HG03460 (cell line): ENCODE data around the gene MATCAP1.

Experiments
- ATAC-seq: cut with Tn5 transposase; IDR thresholded peaks from one replicate; pipeline ENCODE4 v1.9.1; 2021; ENCODE audit not compliant: unreplicated experiment

MATCAP1 gene

DNA sequence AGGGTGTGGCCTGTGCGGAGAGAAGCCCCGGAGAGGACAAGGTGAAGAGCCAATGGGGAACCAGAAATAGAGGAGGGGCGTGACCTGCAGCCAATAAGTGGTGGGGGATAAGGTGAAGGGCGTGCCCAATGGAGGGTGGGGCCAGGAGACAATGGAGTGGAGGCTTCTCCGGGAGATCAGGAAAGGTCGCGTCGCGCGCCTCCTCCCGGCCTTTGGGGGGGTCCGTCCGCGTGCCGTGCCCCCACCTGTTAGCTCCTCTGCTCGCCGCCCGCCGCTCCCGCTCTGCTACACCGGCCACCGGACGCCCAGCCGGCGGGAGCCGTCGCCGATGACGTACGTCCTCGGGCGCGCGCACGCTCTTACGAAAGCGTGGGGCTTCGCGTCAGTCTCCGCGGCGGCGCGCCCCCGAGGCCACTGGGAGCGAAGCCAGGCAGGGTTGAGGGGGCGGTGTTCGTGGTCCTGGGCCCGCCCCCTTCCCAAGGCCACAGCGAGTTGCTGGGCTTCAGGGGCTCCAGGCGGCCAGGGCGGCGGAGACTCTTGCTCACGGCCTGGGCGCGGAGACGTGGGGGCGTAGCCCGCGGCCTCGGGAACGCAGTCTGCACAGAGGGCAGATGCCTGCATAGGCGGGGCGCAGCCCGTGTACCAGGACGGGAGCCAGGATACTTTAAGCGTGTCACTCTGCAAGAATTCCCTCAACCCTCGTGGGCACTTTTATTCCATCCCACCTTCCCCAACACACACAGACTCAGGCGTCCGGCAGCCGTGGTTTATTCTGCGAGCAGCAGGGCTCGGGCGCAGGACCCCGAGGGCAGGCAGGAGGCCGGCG is at the start of gene MATCAP1:
MATCAP1 (minus strand) TSS at position 337 of the 826 bp plus-strand sequence. CDS start 3,353 bp downstream, outside the sequence.
- peak; percentile 91 for ATAC-seq

DNA sequence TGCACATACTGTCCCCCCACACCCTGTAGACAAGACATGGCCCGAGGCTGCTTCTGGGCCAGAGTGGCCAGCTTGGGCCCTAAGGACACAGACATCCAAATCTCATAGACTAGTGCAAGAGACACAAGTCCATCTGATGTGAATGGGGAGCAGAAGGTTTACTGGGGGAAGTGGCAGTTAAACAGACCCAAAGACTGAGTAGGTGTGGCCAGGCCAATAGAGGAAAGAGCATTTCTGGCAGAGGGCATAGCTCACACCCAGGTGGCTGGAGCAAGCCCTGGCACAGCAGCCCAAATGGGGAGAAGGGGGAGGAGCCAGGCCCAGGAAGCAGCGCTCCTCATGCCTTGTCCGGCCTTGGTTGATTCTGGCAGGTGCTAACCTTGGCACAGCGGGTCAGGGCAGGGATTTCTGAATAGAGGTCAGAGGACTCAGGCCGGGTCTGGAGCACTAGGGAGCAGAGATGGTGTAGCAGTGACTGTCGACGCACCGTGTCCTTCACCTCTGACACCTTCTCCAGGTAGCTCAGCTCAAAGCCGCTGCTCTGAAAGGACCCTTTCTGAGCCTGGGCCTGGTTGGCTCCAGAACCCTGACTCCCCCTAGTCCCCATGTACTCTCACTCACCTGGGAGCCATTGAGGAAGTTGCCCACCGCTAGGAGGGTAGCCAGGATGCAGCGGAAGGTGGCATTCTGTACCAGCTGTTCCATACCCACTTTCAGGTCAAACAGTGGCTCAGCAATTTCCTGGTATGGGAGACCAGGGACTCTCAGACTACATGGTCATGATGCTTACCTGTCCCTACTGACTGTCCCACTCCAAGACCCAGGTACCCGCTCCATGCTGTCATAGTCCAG is 47.3 kb upstream of the MATCAP1 start:
- ATAC-seq, result no peak

DNA sequence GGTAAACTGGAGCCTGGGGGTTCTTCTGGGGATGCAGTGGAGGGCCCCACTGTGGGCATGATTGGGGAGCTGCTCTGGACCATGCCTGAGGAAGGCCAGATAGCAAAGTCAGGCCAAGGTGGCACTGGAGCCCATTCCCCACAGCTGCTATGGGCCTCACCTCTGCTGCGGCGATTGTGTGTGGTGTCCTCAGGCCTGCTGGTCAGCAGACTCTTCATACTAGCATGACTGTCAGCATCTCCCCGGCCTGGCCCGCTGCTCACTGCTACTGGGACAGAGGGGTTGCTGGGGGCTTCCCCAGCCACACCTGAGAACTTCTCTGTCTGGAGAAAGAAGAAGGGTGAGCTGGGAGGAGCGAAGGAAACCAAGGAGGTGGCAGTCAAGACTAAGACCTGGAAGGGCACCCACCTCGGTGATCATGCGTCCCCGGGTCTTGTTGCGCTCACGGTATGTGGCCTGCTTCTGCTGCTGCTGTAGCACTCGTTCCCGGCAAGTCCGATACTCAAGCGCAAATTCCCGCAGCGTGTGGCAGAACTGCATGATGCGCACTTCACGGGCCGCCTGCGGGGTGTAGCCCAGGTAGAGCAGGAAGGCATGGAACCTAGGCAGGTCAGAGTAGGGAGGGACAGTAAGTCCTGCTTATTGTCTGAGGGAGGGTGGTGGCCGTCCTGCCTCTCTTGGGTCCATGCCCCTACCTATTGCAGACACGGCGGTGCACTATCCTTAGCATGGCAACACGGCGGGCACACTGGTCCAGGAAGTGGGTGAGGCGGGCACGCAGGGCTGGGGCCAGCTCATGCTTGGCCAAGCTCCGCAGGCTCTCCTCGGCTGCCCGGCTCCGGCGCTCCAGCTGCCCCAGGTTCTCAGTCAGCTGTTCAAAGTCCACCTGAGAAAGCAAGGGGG is 46.4 kb upstream of the MATCAP1 start:
- ATAC-seq, result no peak

DNA sequence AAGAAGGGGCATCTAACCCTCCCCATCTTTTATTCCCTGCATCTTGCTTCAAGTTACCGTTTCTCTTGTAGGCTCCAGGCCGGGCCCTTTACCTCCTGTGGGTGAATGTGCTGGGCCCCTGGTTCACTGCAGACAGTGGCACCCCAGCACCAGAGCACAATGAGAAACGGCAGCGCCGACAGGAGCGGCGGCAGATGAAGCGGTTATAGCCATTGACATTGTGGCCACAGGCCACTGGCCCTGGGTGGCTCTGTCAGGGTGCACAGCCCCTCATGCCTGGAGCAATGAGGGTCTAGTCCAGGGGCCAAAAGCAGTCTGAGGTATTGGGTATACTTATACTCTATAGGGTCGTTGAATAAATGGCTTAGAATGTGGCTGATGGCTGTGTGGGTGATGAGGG is 45.1 kb upstream of the MATCAP1 start:
- ATAC-seq, result no peak

DNA sequence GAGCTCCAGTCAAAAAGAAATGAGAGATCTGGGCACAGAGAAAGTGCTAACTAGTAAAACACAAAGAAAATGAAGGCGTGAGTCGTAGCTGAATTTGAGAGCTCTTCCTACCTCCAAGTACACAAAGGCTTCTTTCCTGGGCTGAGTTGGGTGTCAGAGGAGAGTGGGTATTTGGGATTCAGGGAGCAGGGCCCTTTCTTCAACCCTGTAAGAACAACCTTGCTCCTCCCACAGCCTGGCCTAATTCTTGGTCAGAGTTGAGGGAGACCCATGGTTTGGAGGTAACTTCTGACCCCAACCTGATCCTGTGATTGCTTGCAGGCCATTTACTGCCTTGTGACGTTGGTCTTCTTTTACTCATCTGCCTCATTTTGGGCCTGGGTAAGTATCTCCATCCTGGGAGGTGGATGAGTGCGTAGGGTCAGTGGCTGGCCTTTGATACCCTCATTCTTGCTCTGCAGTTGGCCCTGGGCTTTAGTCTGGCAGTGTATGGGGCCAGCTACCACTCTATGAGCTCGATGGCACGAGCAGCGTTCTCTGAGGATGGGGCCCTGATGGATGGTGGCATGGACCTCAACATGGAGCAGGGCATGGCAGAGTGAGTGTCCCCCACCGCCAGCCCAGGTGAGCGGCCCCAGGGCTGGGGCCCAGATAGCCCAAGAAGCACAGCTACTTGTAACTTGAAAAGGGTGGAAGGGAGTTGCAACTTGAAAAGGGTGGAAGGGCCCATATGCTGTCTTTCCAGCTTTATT is 44.4 kb upstream of the MATCAP1 start:
- ATAC-seq, result no peak

DNA sequence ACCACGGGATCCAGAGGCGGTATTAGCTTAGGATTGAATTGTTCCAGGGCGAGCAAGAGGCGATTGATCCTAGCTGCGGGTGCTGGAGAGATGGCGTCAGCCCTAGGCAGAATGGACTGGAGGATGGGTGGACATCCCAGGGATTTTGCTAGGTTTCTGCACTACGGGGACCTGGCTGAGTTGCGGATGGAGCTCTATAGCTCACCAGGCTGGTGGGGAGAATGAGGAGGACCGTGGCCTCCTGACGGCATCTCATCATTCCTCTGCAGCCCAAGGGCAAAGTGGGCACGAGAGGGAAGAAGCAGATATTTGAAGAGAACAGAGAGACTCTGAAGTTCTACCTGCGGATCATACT is 43.8 kb upstream of the MATCAP1 start:
- ATAC-seq, result no peak

DNA sequence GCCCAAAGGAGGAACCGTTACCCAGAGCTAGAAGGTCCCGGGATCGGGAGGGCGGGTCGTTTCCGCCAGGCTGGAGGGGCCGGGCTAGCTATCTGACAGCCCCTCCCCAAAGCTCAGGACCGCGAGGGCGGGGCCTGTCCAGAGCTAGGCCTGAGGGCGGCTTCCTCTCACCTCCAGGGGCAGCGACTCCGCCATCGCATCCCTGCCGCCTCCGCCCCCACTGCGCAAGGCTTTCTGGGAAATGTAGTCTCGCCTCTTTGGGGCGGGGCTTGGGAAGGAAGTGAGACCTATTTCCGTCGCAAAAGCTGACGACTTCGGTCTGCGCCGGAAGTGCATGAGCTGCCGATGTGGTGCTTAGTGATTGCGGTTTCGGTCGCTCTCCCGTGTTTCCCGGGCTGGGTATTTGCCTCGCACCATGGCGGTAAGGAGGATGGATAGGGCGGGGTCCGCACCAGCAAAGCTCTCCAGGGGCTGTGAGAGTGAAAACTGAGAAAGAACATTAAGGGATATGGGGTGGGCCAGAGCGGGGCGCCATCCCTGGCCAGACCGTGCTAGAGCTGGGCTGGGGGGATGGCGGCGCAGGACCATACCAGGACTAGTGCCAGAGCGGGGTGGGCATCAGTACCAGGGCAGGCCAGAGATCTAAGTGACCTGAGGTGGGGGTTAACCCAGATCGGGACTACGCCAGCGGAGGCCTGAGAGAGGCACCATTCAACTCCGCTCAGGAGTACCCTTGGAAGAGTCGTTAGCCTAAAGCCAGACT is 43.2 kb upstream of the MATCAP1 start, which contains the start of gene TMEM208:
TMEM208 (plus strand) TSS at position 327 of the 763 bp plus-strand sequence; CDS start at position 416, 89 bp downstream.
- peak; percentile 93 for ATAC-seq

DNA sequence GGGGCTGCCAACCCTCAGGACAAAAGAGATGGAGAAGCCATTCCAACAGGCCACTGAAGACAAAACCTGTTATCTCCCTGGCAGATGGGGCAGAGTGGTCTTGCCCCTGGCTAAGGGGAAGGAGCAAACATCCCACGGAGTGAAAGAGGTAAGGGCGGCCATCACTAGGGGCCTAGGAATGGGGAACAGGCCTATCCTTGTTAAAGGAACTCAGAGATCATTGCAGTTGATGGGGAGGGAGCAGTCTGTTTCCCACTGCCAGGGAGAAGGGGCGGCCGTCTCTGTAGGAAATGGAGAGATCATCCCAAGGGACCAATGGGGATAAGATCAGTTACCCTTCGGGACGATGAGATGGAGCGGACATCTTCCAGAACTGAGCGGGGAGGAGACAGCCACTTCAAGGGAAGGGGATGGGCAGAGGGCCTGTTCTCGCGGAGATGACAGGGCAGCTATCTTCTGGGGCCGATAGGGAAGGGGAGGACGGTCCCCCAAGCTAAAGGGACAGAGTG is 42.6 kb upstream of the MATCAP1 start:
- no peak for ATAC-seq

DNA sequence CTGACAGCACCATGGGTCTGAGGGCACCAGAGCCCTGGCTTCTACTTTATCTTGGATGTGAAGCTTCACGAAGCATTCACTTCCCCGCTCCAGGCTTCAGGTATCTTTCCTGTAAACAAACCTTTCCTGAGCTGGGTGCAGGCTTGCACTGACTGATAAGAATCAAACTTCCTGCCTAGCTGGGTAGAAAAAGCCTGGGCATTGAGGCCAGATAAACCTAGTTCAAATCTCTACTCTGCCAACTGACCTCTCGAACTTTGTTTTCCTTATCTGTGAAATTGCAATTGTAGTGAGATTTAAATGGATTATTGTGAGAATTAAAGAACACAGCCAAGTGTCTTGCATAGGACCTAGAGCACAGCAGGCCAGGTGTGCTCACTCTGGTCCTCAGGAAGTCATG is 40.2 kb upstream of the MATCAP1 start:
- ATAC-seq, result no peak

DNA sequence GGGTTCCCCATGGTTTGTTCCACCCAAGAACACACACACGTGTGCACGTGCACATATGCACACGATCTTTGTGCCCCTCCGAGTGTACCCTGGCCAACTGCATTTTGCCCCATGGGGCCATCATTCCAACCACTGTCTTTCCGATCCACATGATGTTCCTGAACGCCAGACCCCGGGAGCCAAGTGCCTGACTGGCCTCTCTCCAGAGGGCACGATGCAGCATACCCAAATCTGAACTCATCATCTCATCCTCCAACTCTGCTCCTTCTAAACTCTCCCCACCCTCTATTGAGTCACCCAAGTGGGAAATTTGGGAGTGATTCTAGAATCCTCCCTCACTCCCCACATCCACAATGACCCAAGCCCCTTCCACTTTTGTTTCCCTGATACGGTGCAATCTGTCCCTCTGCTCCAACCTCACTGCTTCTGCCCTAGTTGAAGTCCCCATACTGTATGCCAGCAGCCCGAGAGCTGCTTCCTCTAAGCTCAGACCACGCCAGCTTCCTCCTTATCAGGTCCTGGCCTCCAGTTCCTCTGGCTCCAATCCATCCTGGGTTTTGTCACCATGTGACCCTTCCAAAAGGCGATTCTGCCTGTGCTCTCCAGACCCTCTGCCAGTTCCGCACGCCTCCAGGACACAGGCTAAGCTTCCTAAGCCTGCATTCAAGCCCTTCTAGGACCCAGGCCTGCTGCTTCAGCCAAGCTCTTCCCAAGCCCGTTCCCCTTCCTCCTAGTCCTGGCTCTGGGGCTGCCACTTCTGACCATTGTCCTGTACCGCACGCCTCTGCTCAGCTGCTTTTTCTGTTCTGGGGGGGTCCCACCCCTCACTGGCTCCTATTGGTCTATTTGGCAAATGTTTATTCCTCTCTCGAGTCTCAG is 33.1 kb upstream of the MATCAP1 start:
- no peak for ATAC-seq

DNA sequence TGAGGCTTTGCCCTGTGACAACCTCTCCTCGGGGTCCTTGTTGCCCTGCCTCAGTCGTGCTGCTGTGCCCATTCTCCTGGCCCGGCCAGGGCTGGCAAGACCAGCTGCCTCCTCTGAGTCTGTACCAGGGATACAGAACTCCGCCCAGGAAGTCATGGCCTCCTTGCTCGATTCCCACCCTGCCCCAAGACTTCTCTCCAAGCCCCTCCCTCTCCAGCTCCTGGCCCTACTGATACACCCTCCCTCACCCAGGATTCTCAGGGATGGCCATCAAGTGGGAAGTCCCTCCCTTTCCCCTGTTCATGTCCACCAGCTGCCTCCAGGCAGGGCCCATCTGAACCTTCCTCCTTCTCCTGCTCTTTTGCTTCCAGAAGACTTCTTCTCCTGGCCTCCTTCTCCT is 31.9 kb upstream of the MATCAP1 start:
- no peak for ATAC-seq

DNA sequence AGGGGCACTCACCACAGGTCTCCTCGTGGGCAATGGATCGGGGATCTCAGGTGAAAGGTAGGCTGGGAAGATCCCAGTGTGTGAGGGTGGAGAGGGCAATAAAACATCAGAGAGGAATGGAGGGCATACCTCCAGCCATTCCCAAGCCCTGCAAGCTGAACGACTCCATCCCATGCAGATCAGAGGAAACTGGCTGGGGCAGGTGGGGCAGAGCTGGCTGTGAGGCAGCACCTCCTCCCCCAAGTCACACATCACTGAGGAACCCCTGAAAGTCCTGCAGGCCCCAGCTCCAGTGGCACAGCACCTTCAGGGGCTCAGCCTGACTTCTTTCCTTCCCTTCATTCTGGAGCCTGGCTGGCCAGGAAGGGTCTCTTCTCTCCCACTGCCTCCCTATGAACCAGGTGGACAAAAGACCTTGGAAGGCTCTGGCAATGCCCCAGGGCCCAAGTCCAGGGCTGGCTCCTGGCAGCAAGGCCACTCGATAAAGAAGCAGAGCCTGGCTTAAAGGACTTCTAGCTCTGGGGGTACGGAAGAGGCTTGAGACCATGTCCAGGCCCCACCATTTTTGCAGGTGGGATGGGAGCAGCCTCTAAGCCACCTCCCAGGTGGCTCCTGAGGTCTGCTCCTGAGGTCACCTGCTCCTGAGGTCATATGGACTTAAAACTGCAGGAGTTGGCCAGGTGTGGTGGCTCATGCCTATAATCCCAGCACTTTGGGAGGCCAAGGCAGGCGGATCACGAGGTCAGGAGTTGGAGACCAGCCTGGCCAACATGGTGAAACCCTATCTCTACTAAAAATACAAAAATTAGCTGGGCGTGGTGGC is 29.6 kb upstream of the MATCAP1 start:
- no peak for ATAC-seq

DNA sequence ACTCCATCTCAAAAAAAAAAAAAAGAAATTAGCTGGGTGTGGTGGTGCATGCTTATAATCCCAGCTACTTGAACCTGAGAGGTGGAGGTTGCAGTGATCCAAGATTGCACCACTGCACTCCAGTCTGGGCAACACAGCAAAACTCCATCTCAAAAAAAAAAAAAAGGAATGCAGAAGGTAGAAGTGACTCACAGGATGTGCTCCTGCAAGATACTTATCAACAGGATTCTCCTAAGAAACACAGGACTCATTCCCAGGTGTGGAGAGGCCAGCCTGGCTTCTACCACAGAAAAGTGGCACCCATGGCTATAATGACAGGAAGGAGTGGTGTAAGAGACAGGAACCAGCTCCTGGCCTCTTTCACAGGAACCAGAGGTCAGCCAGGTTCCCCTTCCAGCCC is 29.0 kb upstream of the MATCAP1 start:
- no peak for ATAC-seq

DNA sequence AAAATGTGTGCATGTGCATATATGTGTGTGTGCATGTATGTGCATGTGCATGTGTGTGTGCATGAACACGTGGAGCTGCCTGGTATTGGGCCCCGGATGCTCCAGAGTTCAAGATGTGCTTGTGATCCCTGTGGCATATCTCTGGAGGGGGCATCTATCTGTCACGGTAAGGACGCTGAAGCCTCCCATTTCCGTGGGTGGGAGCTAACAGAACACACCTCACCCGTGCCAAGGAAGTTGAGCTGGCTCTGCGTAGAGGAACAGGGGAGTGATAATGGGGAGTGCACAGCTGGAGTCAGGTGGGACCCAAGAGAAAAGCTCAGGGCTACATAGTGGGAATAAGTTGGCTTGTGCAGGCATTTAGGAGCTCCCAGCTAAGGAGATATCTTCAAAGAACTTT is 27.9 kb upstream of the MATCAP1 start:
- ATAC-seq, result no peak

DNA sequence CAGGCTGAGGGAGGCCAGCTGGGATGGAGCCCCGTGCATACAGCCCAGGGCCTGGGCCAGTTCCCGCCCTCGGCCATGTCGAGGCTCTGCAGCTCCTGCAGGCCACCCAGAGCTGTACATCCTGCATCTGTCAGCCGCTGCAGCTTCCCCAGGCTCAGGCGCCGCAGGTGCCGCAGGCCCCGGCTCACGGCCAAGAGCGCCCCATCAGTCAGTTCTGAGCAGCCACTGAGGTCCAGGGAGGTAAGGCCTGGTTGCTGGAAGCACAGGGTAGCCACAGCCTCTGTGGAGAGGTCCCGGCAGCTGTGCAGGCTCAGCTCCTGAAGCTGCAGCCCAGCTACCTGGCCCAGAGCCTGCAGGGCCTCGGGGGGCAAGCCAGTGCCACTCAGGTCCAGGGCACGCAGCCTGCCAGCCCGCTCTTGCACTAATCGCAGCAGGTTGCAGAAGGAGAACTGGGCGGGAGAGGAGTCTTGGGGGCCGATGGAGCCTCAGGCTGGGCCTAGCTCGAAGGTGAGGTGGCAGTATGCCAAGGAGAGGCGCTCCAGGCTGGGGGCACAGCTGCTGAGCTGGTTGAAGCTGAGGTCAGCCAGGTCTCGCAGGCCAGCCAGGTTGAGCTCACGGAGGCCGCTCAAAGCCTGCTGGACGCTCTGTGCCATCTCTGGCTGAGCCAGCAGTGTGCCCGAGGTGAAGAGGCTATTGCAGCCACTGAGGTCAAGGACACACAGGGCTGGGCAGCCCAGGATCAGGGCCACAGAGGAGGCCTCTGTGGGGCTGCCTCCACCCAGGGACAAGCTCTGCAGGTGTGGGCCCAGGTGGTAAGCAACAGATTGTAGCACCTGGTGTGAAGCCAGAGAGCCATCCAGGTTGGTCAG is 26.5 kb upstream of the MATCAP1 start:
- no peak for ATAC-seq

DNA sequence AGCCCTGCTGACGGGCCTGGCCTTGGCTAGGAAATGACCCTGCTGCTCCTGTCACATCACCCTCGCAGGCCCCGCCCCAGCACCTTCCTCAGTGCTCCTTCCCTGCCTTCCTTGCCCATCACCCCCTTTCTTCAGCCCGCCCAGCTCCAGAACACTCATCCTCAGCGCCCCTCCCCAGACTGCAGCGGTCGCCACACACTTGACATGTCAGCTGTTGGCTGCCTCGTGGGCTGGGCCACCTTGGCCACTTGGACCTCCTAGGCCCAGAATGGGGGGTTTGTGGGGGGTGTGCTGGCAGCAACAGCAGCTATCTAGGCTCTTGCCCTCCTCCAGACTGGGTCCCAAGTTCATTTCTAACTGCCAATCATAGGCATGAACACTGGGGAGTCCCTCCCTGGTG is 25.8 kb upstream of the MATCAP1 start:
- ATAC-seq, result no peak
